SIG-M5 treated with dmso at 0.1 percent for 504 hours (cell line): Measurements from ENCODE around the gene CMTR1.
"Not testable (repeated sequence)": the region's sequence is repeated elsewhere in the genome, so short reads cannot be mapped to it uniquely, and the experiment has no call there.

ENCODE experiments used
- DNase-seq: peaks from one replicate; lab custom pipeline; 2025; ENCODE audit not compliant: unreplicated experiment; lab: John Stamatoyannopoulos, UW

The CMTR1 gene

GRCh38 chr6:37432916-37433656 is at the start of gene CMTR1:
Gene CMTR1, plus strand, starts transcription at chr6:37433221. Its CDS starts 2,409 bp downstream, at chr6:37435630.
- peak; percentile 82 for DNase-seq

GRCh38 chr6:37388578-37388977 is 44.4 kb upstream of the CMTR1 start:
- DNase-seq: no peak

- no peak for DNase-seq
These were observed 43.2 kb upstream of the CMTR1 start for GRCh38 chr6:37389857-37390256.

- DNase-seq: no peak
These were observed 41.9 kb upstream of the CMTR1 start for GRCh38 chr6:37391120-37391519.

- no peak for DNase-seq
These were observed 40.2 kb upstream of the CMTR1 start for GRCh38 chr6:37392821-37393220.

- no peak for DNase-seq
These were observed 39.6 kb upstream of the CMTR1 start for GRCh38 chr6:37393381-37393929.

GRCh38 chr6:37396571-37397180 is 36.3 kb upstream of the CMTR1 start:
- no peak for DNase-seq

- DNase-seq: no peak
These were observed 33.9 kb upstream of the CMTR1 start for GRCh38 chr6:37399131-37399530.

- DNase-seq: no peak
These were observed 33.1 kb upstream of the CMTR1 start for GRCh38 chr6:37399795-37400490.

GRCh38 chr6:37401658-37402057 is 31.4 kb upstream of the CMTR1 start:
- not testable (repeated sequence) for DNase-seq

GRCh38 chr6:37406726-37407341 is 26.2 kb upstream of the CMTR1 start:
- DNase-seq: no peak

GRCh38 chr6:37407948-37408347 is 25.1 kb upstream of the CMTR1 start:
- DNase-seq: no peak

- DNase-seq: no peak
These were observed 23.5 kb upstream of the CMTR1 start for GRCh38 chr6:37409501-37409900.

GRCh38 chr6:37417393-37417792 is 15.6 kb upstream of the CMTR1 start:
- DNase-seq: no peak

- DNase-seq: no peak
These were observed 14.3 kb upstream of the CMTR1 start for GRCh38 chr6:37418722-37419121.

GRCh38 chr6:37426058-37426944 is 6.7 kb upstream of the CMTR1 start:
- DNase-seq: no peak

GRCh38 chr6:37426945-37427510 is 6.0 kb upstream of the CMTR1 start:
- no peak for DNase-seq

- DNase-seq: no peak
These were observed 3.7 kb upstream of the CMTR1 start for GRCh38 chr6:37429352-37429750.

- DNase-seq: no peak
These were observed 468 bp upstream of the CMTR1 start for GRCh38 chr6:37432590-37432915.

- peak; percentile 2 for DNase-seq
These were observed 743 bp downstream of the CMTR1 start for GRCh38 chr6:37433657-37434271.
